Cardiac muscle cell (in vitro differentiated cells and primary cell): ENCODE measurements around the gene SLX4IP. TPM values are rescaled to one million over a fixed set of nuclear protein-coding genes. Genes with fewer than 3 reads are reported as not detected.

Experiments used
- DNase-seq, 2 donors: peaks; one replicate each; pipeline versions ENCODE4 v3.0.0 to v3.0.0-alpha.2; 2010 to 2017; ENCODE audit warnings: low read depth in 1 of 2, low spot score in 1 of 2
- H3K27ac ChIP-seq: fragments of 200-600 bp; sonication (generic); 2 replicates; pipeline ENCODE4 v1.5.1; 2016
- H3K27me3 ChIP-seq: fragments of 200-600 bp; sonication (generic); 2 replicates; pipeline ENCODE4 v1.6.0; 2016; ENCODE audit warnings: control low read depth
- H3K36me3 ChIP-seq: fragments of 200-600 bp; sonication (generic); 2 replicates; pipeline ENCODE4 v1.5.1; 2016; ENCODE audit warnings: control low read depth
- H3K4me1 ChIP-seq: fragments of 200-600 bp; sonication (generic); 2 replicates; pipeline ENCODE4 v1.8.1; 2017; ENCODE audit warnings: low read depth, mild to moderate bottlenecking, mixed run types
- H3K4me3 ChIP-seq: fragments of 200-600 bp; sonication (generic); 2 replicates; pipeline ENCODE4 v1.5.1; 2016; ENCODE audit warnings: mild to moderate bottlenecking
- H3K9me3 ChIP-seq: fragments of 200-600 bp; sonication (generic); 2 replicates; pipeline ENCODE4 v1.5.1; 2017; ENCODE audit warnings: low read depth, mild to moderate bottlenecking, control low read depth
- polyA plus RNA-seq: library from polyadenylated mRNA; unstranded; fragments of >200 nt; fragmentation: Nextera tagmentation; extraction: Ambion mirVana; gene quantifications from 2 replicates; pipeline ENCODE4 v1.2.1, GENCODE V29; 2016
- total RNA-seq: library from RNA; depleted of rRNA; stranded (reverse); fragments of >200 nt; gene quantifications from 2 replicates; pipeline ENCODE4 v1.2.3, GENCODE V29; 2016
- TF ChIP-seq, protein P1 (sequence below): IDR thresholded peaks from 2 replicates; pipeline ENCODE4 v1.5.1; 2012; ENCODE audit warnings: low read depth, mild to moderate bottlenecking, low read length

Gene SLX4IP
- total and polyA plus RNA-seq, 2 experiments from 2014 or later, result 2.5 to 4.1 TPM

- DNase-seq, result no peak
- no peaks in the 10 kb centered on the region for H3K9me3 ChIP-seq
- no peak overlapping the region for H3K27ac ChIP-seq
- no peaks in the 10 kb centered on the region for H3K4me1 ChIP-seq
- H3K4me3 ChIP-seq, result no peak overlapping the region
- H3K36me3 ChIP-seq, result peaks cover 7% of the 10 kb centered on the region
- H3K27me3 ChIP-seq, result no peaks in the 10 kb centered on the region
- TF ChIP-seq, protein P1, sequence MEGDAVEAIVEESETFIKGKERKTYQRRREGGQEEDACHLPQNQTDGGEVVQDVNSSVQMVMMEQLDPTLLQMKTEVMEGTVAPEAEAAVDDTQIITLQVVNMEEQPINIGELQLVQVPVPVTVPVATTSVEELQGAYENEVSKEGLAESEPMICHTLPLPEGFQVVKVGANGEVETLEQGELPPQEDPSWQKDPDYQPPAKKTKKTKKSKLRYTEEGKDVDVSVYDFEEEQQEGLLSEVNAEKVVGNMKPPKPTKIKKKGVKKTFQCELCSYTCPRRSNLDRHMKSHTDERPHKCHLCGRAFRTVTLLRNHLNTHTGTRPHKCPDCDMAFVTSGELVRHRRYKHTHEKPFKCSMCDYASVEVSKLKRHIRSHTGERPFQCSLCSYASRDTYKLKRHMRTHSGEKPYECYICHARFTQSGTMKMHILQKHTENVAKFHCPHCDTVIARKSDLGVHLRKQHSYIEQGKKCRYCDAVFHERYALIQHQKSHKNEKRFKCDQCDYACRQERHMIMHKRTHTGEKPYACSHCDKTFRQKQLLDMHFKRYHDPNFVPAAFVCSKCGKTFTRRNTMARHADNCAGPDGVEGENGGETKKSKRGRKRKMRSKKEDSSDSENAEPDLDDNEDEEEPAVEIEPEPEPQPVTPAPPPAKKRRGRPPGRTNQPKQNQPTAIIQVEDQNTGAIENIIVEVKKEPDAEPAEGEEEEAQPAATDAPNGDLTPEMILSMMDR, result no peak
Measured at GRCh38 chr20:10419550-10420133, 15.5 kb upstream of the SLX4IP start.

GRCh38 chr20:10423735-10424134 lies 11.4 kb upstream of the SLX4IP start:
- Histone ChIP-seq H3K36me3 (peaks cover 2% of the 10 kb centered on the region), H3K4me3 (no peak overlapping the region), H3K4me1 (peaks cover 9% of the 10 kb centered on the region), H3K27ac (no peak overlapping the region), H3K27me3 (no peaks in the 10 kb centered on the region), H3K9me3 (no peaks in the 10 kb centered on the region)
- TF ChIP-seq, protein P1, result no peak
- DNase-seq, result no peak

- TF ChIP-seq, protein P1, result peak; percentile 84
- Histone ChIP-seq H3K27me3 (no peaks in the 10 kb centered on the region), H3K36me3 (peaks cover 2% of the 10 kb centered on the region), H3K4me3 (no peak overlapping the region), H3K27ac (no peak overlapping the region), H3K9me3 (no peaks in the 10 kb centered on the region), H3K4me1 (peaks cover 14% of the 10 kb centered on the region)
- DNase-seq, result peak; percentile 66 to 82
Measured at GRCh38 chr20:10427060-10427692, 7.9 kb upstream of the SLX4IP start.

DNA sequence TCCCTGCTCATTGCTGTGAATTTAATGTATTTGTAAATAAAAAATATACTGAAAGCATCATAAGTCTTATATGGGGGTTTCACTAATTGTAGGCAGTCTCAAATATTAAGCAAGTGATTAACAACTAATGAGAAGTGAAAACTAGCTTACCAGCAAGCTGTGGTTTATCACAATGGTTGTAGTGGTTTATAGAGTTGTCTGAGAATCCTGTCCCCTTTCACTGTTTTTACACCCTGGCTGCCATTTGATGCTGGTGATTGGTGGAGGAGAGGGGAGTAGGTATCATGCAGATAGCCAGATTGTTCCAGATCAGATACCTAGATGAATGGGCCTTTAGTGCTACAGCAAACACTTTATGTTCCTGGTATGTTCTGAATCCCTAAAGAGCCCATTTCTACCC lies 7.1 kb upstream of the SLX4IP start:
- no peak overlapping the region for H3K4me3 ChIP-seq
- peaks cover 2% of the 10 kb centered on the region for H3K36me3 ChIP-seq
- H3K27ac ChIP-seq, result no peak overlapping the region
- TF ChIP-seq, protein P1, result no peak
- no peak for DNase-seq
- H3K4me1 ChIP-seq, result peaks cover 16% of the 10 kb centered on the region
- H3K27me3 ChIP-seq, result no peaks in the 10 kb centered on the region
- H3K9me3 ChIP-seq, result no peaks in the 10 kb centered on the region

DNA sequence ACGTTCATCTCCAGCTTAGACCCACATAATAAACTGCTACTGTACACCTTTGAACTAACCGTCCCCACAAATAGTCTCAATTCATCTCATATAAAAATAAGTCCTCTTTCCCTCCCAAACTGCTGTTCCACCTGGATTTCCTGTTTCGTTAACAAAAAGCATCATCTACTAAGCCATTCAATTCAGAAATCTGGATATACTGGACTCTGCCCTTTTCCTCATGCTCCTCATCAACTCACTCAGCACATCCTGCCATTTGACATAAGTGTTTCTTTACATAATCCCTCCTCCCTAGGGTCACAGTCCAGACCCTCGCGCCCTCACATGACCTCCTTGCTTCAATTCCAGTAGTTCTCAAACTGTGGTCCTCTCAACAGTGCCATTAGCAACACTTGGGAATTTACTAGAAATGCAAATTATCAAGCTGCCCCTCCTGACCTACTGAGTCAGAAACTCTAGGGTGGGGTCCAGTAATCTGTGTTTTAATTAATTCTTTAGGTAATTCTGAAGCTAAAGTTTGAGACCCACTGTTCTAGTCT lies 5.6 kb upstream of the SLX4IP start:
- TF ChIP-seq, protein P1, result no peak

More for the DNA sequence above, 5.6 kb upstream of the SLX4IP start:
- Histone ChIP-seq H3K9me3 (no peaks in the 10 kb centered on the region), H3K4me3 (no peak overlapping the region), H3K27ac (no peak overlapping the region), H3K36me3 (no peaks in the 10 kb centered on the region), H3K27me3 (no peaks in the 10 kb centered on the region), H3K4me1 (peaks cover 18% of the 10 kb centered on the region)
- DNase-seq, result no peak
